Stimulated activated CD8-positive, alpha-beta memory T cell treated with anti-CD3 and anti-CD28 coated beads, Interleukin-15, amount 100 ng/mL, for 1 hour (primary cell): ENCODE results near the gene RGPD3.
A peak's percentile ranks its signal among the peaks of the same experiment; 100 is the strongest.
"Not testable (repeated sequence)": the region's sequence is repeated elsewhere in the genome, so short reads cannot be mapped to it uniquely, and the experiment has no call there.

Experiments used
- DNase-seq: peaks from one replicate; pipeline ENCODE4 v3.0.0-alpha.2; 2020; ENCODE audit warnings: low read depth

RGPD3 gene

GRCh38 chr2:106468107-106468506, at the start of gene RGPD3:
RGPD3 (minus strand) TSS chr2:106468413; CDS start chr2:106468288, 125 bp downstream.
- not testable (repeated sequence) for DNase-seq

DNA sequence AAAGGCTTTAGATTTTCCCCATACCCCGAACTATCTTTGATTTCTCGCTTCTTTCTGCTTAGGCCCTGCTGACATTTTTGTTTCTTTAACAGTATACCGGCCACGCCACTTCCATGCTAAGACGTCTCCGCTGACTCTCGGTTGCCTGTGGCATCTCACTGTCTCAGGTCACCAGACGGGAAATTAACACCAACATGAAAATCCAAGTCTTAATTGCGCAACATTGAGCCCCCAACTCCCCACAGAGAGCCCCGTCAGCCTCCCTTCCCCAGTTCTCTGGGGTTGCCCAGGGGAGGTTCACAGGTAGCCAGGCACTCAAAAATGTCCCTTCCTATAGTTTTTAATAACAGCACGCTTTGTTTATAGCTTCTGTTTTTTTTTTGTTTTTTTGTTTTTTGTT, 49.1 kb upstream of the RGPD3 start:
- DNase-seq: no peak

- no peak for DNase-seq
These were observed 48.7 kb upstream of the RGPD3 start for GRCh38 chr2:106516864-106517263.

- no peak for DNase-seq
These were observed 48.2 kb upstream of the RGPD3 start for GRCh38 chr2:106516436-106516835.

DNA sequence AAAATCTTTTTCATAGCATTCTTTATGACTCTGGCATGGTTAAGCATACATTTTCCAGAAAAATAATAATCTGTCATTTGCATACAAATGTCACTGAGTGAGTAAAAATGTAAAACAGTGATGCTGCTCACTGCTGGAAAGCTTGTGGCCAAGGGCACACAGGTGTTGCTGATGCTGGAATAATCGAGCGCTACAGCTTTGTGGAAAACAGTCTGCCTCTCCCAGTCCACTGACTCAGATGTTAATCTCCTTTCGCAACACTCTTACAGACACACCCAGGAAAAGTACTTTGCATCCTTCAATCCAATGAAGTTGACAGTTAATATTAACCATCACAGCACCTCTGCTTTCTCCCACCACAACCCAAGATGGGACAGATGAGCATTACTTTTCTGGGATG, 46.6 kb upstream of the RGPD3 start:
- DNase-seq: not testable (repeated sequence)

GRCh38 chr2:106513391-106513790, 45.2 kb upstream of the RGPD3 start:
- not testable (repeated sequence) for DNase-seq

- not testable (repeated sequence) for DNase-seq
These were observed 43.7 kb upstream of the RGPD3 start for GRCh38 chr2:106511934-106512333.

DNA sequence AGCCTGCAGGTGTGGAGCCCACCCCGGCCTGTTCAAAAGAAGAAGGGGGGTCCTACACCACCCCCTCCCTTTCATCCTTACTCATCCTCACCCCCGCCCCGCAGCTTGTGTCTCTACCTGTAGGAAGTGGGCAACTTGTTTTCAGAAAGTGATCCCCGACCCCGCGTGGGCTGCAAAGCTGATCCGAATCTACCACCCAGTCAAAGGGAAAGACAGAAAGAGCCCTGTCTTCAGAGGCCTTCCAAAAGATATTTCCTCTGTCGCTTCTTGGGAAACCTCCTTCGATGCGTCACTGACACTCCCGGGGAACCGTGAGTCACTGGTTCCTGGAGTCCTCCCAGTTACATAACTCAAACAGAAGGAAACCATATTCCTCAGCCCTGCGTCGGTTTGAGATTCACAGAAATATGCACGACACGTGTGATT, 43.3 kb upstream of the RGPD3 start:
- peak; percentile 6 for DNase-seq

DNA sequence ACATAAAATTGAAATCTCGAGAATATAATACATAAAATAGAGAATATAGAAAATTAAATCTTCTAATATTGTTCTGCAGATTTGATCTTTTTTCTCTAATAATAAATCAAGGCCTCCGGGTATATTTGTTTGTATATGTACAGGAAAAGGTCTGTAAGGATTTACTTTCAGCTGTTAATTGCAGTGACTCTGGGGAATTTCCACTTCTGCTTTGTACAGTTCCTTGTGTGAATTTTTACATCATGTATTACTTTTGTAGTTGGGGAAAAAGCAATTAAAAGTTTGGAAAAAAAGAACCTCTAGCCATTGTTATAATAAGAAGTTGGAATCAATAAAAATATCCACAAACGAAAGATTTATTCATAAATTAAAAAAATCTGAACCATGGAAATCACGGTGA, 42.6 kb upstream of the RGPD3 start:
- not testable (repeated sequence) for DNase-seq

- DNase-seq: not testable (repeated sequence)
These were observed 41.2 kb upstream of the RGPD3 start for GRCh38 chr2:106509374-106509770.

- not testable (repeated sequence) for DNase-seq
These were observed 40.6 kb upstream of the RGPD3 start for GRCh38 chr2:106508660-106509373.

GRCh38 chr2:106506002-106506687, 37.9 kb upstream of the RGPD3 start:
- not testable (repeated sequence) for DNase-seq

- not testable (repeated sequence) for DNase-seq
These were observed 36.6 kb upstream of the RGPD3 start for GRCh38 chr2:106504787-106505186.

- DNase-seq: not testable (repeated sequence)
These were observed 36.0 kb upstream of the RGPD3 start for GRCh38 chr2:106504192-106504591.

DNA sequence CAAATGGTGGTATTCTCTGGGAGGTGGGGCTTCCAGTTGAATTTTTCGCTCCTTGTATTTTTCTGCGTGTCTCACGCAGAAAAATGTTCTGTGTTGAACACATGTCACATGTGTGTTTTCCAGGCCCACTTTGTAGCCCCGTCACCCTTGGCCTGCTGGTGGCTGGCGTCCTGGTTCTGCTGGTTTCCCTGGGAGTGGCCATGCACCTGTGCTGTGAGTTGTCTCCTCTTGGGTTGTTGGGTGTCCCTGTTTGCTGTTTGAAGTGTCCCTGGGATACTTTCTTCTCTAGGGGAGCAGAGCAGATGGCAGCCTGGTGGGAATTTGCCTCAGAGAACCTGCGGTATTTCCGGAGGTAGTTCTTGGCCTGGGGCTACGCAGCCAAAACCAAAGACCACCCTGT, 34.1 kb upstream of the RGPD3 start:
- not testable (repeated sequence) for DNase-seq

DNA sequence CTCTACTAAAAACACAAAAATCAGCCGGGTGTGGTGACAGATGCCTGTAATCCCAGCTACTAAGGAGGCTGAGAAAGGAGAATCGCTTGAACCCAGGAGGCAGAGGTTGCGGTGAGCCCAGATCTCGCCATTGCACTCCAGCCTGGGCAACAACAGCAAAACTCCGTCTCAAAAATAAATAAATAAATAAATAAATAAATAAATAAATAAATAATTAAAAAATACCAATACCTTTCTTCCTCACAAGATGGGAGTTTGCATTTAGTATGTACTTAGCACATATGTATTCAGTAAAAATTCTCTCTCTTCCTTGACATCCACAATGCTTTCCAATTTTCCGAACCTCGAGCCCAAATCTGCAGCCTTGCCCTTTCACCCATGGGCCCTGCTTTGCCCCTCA, 32.1 kb upstream of the RGPD3 start:
- DNase-seq: not testable (repeated sequence)

GRCh38 chr2:106498549-106498948, 30.3 kb upstream of the RGPD3 start:
- DNase-seq: not testable (repeated sequence)

DNA sequence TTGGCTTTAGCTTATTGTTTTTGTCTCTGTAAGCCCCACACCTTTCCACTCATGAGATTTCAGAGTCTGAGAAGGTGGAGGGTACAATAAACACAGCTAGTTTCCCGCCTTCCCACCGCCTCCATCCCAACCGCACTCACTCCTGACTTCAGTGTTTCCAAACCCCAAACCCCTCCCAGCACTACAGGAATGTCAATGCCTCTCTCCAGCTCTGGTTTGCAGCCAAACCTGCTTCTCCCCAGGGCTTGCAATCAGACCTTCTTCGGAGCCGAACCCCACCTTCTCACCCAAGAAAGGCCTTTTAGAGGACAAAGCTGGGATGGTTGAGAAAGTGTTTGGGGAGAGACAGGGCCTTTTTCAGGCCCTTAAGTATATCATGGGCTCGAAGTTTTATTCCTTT, 24.7 kb upstream of the RGPD3 start:
- not testable (repeated sequence) for DNase-seq

GRCh38 chr2:106492399-106492798, 24.2 kb upstream of the RGPD3 start:
- DNase-seq: not testable (repeated sequence)

GRCh38 chr2:106489701-106490100, 21.5 kb upstream of the RGPD3 start:
- not testable (repeated sequence) for DNase-seq

DNA sequence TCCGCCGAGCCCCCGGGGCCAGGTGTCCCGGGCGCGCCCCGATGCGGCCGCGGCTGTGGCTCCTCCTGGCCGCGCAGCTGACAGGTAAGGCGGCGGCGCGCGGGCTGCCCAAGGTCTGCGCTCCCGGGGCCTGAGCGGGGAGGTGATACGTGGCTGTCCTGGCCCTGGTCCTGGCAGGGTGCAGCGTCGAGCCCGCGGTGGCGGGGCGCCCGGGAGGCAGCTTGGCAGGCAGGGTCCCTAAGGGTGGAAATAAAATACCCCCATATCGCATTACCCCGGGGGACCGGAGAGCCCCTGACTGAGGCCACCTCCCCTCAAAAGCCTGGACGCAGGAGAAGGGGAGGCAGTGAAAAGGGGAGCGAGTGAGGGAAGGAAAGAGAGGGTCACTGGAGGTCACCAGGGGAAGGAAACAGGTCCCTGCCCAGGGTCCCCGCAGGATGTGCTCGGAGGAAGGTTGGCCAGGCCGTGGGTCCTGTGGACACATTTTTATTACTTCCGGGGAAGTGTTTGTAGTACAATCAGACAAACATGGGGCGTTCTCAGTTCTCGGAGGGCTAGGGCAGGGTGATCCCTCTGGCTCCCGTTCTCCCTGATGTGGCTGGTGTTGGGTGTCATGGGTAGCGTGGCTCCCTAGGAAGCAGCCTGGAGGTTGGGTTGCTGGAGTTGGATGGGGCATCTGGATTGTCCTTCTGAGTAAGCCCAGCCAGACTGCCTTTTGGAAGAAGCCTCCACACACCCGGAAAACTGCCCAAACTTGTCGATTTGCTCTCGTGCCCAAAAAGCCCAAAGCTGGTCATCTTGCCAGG, 19.4 kb upstream of the RGPD3 start:
- DNase-seq: not testable (repeated sequence)
